ENCODE results near the gene USH2A.

Gene USH2A

DNA sequence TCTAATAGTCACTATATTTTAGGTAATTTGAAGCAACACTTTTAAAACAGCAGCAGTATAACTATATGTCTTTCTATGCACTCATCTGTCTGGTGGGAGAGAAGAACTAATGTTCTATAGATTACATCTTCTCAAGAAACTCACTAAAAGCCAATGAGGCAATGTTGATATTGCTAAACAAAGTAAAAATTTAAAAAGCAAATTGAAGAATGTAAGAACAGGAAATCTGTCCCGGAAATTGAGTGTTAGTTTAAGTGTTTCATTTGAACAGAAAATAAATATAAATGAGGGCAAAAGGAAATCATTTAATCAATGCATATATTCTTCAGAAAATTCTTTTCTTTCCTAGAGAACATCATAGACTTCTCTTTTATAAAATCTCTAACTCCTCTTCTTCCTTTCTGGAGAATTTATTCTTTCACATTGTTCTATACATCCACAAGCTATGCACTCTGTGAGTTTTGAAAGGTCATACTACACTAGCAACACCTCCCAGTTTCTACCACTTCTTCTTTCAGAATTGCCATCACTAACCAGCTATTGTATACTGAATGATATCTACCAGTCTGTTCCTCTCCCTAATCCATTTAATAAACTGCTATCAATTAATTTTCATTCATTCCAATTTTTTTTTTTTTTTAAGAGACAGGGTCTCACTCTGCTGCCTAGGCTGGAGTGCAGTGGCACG is 153.0 kb downstream of the USH2A start:
- no peak for DNase-seq

GRCh38 chr1:216261631-216262030 is 161.6 kb downstream of the USH2A start:
- DNase-seq, result no peak

DNA sequence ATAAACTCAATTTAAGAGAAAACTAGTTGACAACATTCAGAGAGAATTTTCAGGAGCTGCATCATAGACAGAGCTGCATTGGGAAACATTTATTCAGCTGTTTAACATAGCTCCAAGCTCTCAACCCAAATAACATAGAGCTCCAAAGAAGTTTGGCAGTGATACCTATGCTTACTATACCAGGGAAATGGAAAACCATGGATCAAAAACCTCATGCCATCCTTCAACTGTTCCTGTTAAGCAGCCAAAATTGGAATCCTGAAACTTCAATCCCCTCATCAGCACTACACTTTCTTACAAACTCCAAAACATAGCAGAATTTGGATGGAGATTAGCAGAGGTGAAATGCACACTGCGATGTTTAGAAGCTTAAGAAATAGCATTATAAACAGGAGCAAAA is 164.4 kb downstream of the USH2A start:
- no peak for DNase-seq

GRCh38 chr1:216258386-216258785 is 164.9 kb downstream of the USH2A start:
- no peak for DNase-seq

DNA sequence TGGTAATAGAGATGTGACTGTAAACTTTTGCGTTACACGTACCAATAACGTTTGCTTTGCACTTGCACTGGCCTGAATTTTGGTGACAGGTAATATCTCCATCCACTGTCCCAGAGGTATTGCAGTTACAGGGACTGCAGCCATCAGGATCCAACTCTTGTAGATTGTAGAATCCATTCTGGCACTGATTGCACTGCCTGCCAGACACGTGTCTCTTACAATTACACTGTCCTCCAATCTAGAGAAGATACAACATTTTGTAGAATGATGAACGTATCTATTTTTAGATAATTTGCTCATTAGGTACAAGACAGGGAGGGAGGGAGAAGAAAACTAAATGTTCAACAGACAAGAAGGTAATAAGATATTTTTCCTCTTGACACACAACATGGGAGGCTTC is 172.4 kb downstream of the USH2A start:
- DNase-seq, result no peak

- DNase-seq, result no peak
These were observed 174.6 kb downstream of the USH2A start for GRCh38 chr1:216248628-216249027.

DNA sequence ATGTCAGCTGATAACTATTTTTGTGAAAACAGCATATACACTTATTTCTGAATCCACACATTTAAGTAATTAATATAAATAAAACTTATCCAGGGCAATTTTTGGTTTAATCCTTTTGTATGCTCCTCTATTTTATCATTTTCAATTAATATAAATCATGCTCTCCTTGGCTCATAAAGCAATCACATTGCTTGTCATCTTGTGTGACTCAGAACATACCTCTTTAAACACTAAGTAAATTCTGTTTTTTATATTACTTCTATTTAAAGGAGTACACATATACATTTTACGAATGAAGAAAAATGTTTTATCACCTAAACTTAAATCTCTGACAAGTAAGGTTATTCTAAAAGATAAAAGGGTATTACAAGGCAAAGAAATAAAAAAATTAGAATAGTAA is 175.3 kb downstream of the USH2A start:
- no peak for DNase-seq

- DNase-seq, result no peak
These were observed 176.6 kb downstream of the USH2A start for GRCh38 chr1:216246577-216247203.

DNA sequence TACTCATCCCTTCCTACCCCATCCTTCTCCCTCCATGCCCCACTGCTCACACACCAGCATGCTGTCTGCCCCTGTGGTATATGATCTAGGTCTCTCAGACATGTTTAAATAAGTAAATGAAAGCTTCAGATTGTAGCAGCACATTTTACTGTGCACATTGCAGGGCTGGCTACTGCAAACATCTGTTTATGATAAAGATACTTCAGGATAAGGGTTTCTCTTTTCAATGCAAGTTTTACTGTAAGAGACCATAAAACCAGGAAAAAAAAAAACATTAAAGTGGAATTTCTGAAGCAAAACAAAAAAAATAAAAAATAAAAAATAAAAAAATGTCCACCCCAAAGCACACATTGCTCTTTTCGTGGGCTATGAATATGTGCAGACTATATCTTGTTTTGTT is 184.4 kb downstream of the USH2A start:
- no peak for DNase-seq

DNA sequence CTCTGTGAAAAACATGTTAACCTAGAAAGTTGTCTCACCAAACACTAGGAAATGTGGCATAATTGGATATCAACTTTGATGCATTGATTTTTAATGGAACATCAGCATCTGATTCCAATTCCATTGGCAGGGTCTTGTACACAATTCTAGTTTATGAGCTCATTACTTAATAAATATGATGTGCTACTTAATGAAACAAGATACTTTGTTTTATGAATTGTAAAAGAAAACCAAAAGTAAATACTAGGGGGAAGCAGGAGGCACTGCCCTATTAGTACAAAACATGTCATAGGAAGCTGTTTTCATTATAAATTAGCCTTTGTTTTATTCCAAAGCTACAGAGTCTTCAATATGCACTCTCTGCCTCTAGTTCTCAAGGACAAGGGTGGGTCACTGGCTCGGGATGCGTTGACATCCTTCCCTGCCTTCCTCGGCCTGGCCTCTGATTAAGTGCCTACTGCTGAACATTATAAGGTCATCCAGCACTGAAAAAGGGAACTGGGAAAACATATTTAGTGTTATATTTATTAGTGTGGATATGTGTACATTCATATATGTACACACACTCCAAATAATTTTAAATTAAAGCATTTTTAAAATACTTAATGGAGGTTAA is 185.2 kb downstream of the USH2A start:
- DNase-seq, result no peak

DNA sequence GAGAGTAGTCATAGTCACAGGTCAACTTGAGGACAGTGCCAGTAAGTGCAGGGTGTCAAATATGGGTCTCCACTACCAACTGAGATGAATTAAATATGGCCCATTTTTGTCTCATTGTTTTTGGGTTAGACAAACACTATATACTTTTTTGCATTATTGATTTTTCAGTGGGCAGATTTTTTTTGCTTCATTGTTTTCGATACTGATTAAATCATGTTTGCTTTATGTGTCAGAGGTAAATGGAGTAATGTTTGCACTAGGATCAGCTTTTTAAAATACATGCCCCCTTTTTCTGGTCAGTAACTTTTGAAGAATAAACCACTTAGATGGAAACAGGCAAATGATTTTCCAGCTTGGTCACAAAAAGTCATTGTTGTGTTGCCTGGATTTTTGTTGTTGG is 199.0 kb downstream of the USH2A start:
- DNase-seq, result no peak

DNA sequence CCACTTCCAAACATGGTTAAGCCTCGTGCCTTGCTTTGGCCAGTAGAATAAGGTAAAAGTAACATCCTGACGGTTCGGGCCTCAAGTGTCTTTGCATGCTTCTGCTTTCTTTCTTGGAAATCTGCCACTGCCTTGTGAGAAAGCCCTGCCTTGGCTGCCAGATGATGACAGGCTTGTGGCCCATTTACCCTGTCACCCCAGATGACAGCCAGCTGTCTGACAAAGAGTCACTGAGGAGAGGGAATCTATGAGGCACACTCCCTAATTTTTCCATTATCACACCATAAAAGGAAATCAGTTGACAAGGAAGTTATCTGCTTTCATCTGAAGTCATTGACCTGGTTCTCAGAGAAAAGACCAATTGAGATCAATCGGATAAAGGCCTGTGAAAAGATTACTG is 199.8 kb downstream of the USH2A start:
- no peak for DNase-seq

- no peak for DNase-seq
These were observed 201.0 kb downstream of the USH2A start for GRCh38 chr1:216222288-216222687.

- DNase-seq, result peak; percentile 70
These were observed 202.0 kb downstream of the USH2A start for GRCh38 chr1:216221260-216221700.

DNA sequence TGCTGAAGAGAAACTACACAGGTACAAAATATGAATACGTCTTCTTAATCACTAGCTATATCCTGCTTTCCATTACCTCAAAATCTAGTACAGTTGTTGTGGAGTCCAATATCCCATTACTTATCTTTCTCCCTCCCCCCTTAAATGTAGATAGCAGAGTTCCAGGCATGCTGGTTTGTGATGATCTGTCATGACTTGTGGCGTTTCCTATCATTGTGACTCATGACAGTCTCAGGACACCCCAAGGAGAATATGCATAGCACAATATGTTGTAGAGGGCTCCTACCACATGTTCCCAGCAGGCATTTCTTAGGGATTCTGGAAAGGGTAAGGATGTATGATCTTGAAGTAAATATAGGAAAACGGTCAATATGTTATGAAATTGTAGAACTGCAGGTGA is 206.9 kb downstream of the USH2A start:
- DNase-seq, result no peak

- DNase-seq, result no peak
These were observed 208.1 kb downstream of the USH2A start for GRCh38 chr1:216215169-216215568.

GRCh38 chr1:216212826-216213225 is 210.4 kb downstream of the USH2A start:
- no peak for DNase-seq

DNA sequence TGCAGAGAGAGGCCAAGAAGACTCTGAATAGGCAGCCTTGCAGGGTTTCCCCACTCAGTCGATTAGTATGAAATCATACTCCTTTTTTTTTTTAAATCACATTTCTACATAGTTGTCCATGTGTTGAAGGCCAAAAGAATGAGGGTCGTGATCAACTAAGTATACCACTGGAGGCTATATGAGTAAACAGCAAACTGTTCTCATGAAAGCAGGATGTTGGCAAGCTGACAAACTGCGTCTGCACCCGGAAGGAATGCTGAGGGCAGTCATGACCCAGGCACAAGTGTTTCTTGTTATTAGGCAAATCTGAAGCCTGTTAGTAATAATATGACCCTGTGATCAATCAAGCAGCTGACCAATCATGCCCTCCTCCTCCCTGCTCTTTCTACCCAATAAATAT is 213.2 kb downstream of the USH2A start:
- no peak for DNase-seq

- DNase-seq, result no peak
These were observed 214.1 kb downstream of the USH2A start for GRCh38 chr1:216209125-216209524.

GRCh38 chr1:216207154-216207553 is 216.1 kb downstream of the USH2A start:
- no peak for DNase-seq

- no peak for DNase-seq
These were observed 218.1 kb downstream of the USH2A start for GRCh38 chr1:216205176-216205575.

DNA sequence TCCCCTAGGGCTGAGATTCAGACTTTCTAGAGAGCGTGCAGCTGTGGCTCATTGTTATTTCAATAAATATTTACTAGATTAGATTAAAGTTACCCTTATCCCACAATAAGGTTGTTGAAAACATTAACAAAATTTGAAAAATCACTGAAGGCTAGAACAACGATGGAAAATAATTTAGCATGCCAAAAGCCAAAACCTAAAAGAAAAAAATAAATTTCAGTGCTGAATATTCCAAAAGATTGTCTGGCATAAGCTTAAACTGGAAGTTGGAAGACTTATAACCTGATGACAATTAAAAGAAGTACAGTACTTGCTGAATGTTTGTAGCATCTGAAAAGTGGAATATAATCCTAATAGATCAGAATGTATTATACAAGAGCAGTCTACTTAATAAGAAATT is 221.3 kb downstream of the USH2A start:
- DNase-seq, result no peak

DNA sequence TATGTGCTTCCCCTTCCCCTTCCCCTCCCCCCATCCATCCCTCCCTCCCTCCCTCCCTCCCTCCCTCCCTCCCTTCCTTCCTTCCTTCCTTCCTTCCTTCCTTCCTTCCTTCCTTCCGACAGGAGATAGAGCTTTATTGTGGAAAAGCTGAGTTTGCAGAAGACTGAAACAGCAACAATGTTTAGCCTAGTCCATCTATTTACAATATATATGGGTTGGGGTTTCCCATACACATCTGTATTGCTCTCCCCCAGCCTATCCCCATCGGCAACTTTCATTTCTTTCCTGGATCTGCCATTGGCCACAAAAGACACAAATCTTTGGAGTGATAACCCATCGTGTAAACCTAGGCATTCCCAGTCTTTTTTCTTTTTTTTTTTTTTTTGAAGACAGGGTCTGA is 222.3 kb downstream of the USH2A start:
- no peak for DNase-seq

DNA sequence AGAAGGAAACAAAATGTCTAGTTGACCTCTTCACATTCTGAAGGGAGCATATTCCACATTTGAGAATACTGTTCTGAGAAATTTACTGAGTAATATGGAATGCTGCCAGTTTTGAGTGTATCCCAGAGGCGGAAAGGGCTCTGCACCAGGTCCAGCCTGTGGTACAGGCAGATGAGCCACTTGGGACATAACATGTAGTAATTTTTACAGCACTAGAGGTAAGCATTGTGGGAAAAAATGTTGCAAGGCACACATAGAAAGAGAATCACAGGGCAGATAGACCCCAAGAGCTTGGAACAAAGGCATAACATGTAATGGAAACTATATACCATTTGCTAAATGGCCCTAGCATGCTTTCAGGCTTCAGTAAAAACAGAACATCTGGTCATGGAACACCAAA is 228.5 kb downstream of the USH2A start:
- DNase-seq, result no peak
